ENCODE data around the gene DNAJB1.

DNA sequence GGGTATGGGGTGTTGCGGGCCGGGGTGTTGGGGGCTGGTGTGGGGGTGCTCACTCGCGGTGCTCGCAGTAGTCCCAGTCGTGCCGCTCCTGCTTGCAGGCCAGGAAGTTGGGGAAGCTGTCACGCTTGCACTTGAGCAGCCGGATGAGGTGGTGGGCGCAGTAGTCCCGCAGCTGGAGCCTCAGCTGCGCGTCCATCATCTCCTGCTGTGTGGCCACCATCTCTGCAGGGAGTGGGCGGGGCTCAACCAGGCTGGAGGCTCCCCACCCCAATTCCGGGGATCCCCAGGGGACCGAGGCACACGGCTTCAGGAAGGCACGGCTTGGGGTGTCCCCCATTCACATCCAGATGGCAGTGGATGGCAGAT lies 48.5 kb upstream of the DNAJB1 start:
- TF ChIP-seq, protein P1, sequence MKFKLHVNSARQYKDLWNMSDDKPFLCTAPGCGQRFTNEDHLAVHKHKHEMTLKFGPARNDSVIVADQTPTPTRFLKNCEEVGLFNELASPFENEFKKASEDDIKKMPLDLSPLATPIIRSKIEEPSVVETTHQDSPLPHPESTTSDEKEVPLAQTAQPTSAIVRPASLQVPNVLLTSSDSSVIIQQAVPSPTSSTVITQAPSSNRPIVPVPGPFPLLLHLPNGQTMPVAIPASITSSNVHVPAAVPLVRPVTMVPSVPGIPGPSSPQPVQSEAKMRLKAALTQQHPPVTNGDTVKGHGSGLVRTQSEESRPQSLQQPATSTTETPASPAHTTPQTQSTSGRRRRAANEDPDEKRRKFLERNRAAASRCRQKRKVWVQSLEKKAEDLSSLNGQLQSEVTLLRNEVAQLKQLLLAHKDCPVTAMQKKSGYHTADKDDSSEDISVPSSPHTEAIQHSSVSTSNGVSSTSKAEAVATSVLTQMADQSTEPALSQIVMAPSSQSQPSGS (CRISPR knock-in tag; IDR thresholded peaks at IDR 0.05; ENCODE audit: borderline replicate concordance, low read depth), result no peak
- no peak for TF ChIP-seq KAT7 (CRISPR knock-in tag; IDR thresholded peaks at IDR 0.05; ENCODE audit: borderline replicate concordance)
- TF ChIP-seq, protein P2, sequence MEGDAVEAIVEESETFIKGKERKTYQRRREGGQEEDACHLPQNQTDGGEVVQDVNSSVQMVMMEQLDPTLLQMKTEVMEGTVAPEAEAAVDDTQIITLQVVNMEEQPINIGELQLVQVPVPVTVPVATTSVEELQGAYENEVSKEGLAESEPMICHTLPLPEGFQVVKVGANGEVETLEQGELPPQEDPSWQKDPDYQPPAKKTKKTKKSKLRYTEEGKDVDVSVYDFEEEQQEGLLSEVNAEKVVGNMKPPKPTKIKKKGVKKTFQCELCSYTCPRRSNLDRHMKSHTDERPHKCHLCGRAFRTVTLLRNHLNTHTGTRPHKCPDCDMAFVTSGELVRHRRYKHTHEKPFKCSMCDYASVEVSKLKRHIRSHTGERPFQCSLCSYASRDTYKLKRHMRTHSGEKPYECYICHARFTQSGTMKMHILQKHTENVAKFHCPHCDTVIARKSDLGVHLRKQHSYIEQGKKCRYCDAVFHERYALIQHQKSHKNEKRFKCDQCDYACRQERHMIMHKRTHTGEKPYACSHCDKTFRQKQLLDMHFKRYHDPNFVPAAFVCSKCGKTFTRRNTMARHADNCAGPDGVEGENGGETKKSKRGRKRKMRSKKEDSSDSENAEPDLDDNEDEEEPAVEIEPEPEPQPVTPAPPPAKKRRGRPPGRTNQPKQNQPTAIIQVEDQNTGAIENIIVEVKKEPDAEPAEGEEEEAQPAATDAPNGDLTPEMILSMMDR (IDR thresholded peaks at IDR 0.05), result no peak
- TF ChIP-seq, protein P3, sequence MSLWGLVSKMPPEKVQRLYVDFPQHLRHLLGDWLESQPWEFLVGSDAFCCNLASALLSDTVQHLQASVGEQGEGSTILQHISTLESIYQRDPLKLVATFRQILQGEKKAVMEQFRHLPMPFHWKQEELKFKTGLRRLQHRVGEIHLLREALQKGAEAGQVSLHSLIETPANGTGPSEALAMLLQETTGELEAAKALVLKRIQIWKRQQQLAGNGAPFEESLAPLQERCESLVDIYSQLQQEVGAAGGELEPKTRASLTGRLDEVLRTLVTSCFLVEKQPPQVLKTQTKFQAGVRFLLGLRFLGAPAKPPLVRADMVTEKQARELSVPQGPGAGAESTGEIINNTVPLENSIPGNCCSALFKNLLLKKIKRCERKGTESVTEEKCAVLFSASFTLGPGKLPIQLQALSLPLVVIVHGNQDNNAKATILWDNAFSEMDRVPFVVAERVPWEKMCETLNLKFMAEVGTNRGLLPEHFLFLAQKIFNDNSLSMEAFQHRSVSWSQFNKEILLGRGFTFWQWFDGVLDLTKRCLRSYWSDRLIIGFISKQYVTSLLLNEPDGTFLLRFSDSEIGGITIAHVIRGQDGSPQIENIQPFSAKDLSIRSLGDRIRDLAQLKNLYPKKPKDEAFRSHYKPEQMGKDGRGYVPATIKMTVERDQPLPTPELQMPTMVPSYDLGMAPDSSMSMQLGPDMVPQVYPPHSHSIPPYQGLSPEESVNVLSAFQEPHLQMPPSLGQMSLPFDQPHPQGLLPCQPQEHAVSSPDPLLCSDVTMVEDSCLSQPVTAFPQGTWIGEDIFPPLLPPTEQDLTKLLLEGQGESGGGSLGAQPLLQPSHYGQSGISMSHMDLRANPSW (CRISPR knock-in tag; conservative IDR thresholded peaks at IDR 0.05; ENCODE audit: low read depth), result no peak

Measured in WTC11 (cell line).